MCF 10A (cell line): ENCODE data around the gene CRIP1. TPM values are rescaled to one million over a fixed set of nuclear protein-coding genes. Genes with fewer than 3 reads are reported as not detected.

Experiments
- BruUV-seq: library from RNA; stranded (reverse); fragments of 400-500 nt; replicated peaks from 2 replicates; lab custom pipeline; 2021; lab: Mats Ljungman, UMichigan
- CTCF ChIA-PET: fragments of 300-600 bp; sonication (Branson Sonifier 250); formaldehyde crosslinking; extraction: SDS; loops from one replicate; lab custom pipeline; 2021; ENCODE audit warnings: antibody characterized with exemption, inconsistent platforms; lab: Yijun Ruan, JAX
- POLR2A ChIA-PET: fragments of 300-600, 350-650 bp; sonication (Branson Sonifier 250); formaldehyde crosslinking; extraction: SDS; loops from one replicate; lab custom pipeline; 2020; ENCODE audit warnings: antibody characterized with exemption, inconsistent platforms; lab: Yijun Ruan, JAX
- DNase-seq: peaks from one replicate; pipeline ENCODE4 v3.0.0-alpha.2; 2018; ENCODE audit not compliant: unreplicated experiment
- H3K27ac Mint-ChIP-seq: one replicate; pipeline ENCODE4 v1.8.0; 2022; ENCODE audit warnings: mild to moderate bottlenecking, low read depth, mixed read lengths; ENCODE audit not compliant: unreplicated experiment
- H3K27me3 Mint-ChIP-seq: one replicate; pipeline ENCODE4 v1.8.0; 2022; ENCODE audit warnings: mixed read lengths; ENCODE audit not compliant: insufficient read depth, unreplicated experiment
- H3K36me3 Mint-ChIP-seq: one replicate; pipeline ENCODE4 v1.8.0; 2022; ENCODE audit warnings: mild to moderate bottlenecking, moderate library complexity, mixed read lengths; ENCODE audit not compliant: insufficient read depth, unreplicated experiment
- H3K4me1 Mint-ChIP-seq: one replicate; pipeline ENCODE4 v1.8.0; 2022; ENCODE audit warnings: mixed read lengths; ENCODE audit not compliant: insufficient read depth, unreplicated experiment
- H3K4me3 Mint-ChIP-seq: one replicate; pipeline ENCODE4 v1.8.0; 2022; ENCODE audit warnings: mild to moderate bottlenecking, moderate library complexity, mixed read lengths; ENCODE audit not compliant: unreplicated experiment
- H3K9me3 Mint-ChIP-seq: one replicate; pipeline ENCODE4 v1.8.0; 2022; ENCODE audit warnings: mixed read lengths; ENCODE audit not compliant: unreplicated experiment
- intact Hi-C: fragments of 100-400 bp; cut with micrococcal nuclease; formaldehyde crosslinking; loops from 2 replicates; pipeline ENCODE4 v1.14.1; 2022
- total RNA-seq: library from RNA; stranded (reverse); gene quantifications from 2 replicates; pipeline ENCODE4 v1.2.3, GENCODE V29; 2022
- TF ChIP-seq, protein P1 (sequence below): fragments of 200-600 bp; IDR thresholded peaks from one replicate; pipeline ENCODE4 v1.8.0; 2022; ENCODE audit warnings: antibody characterized with exemption, mild to moderate bottlenecking; ENCODE audit not compliant: unreplicated experiment

CRIP1 gene
- total RNA-seq, 1 experiment from 2014 or later = not detected

DNA sequence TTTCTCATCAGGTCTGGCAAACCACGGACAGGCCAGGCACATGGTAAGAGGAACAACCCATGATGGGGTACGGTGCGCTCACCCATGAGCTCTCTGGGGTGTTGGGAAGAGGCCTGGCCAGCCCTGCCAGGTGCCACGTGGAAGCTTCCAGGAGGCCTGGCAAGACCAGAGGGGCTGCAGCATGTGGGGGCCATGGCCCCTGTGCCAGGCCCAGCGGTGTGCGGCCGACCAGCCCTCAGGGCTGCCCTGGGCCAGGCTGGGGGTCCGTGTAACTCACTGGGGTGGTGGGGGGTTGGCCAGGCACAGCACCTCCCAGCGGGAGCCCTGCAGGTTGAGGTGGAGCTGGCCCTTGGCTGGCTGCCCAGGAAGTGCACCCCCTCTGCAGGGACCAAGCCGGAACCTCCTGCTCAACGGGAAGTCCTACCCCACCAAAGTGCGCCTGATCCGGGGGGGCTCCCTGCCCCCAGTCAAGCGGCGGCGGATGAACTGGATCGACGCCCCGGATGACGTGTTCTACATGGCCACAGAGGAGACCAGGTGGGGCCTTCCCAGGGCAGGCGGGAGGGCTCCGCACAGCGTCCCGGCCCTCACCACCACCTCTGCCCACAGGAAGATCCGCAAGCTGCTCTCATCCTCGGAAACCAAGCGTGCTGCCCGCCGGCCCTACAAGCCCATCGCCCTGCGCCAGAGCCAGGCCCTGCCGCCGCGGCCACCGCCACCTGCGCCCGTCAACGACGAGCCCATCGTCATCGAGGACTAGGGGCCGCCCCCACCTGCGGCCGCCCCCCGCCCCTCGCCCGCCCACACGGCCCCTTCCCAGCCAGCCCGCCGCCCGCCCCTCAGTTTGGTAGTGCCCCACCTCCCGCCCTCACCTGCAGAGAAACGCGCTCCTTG lies 17.0 kb upstream of the CRIP1 start:
- no peak overlapping the region for H3K27ac Mint-ChIP-seq
- ChIA-PET POLR2A (interaction anchor here (1.2 kb wide), 1 partner anchor 20 kb away, joined by 3 read pairs; no protein-coding TSS in a partner anchor), CTCF (interaction anchor here (0.6 to 1.4 kb wide), 2 partner anchors 20 to 571 kb away, joined by 3 to 5 read pairs; no protein-coding TSS in a partner anchor)
- intact Hi-C loops = no loop called here
- no peaks in the 10 kb centered on the region for H3K27me3 Mint-ChIP-seq
- no TSS peak for BruUV-seq
- no peaks in the 10 kb centered on the region for H3K9me3 Mint-ChIP-seq
- H3K36me3 Mint-ChIP-seq = peaks cover 14% of the 10 kb centered on the region
- TF ChIP-seq, protein P1, sequence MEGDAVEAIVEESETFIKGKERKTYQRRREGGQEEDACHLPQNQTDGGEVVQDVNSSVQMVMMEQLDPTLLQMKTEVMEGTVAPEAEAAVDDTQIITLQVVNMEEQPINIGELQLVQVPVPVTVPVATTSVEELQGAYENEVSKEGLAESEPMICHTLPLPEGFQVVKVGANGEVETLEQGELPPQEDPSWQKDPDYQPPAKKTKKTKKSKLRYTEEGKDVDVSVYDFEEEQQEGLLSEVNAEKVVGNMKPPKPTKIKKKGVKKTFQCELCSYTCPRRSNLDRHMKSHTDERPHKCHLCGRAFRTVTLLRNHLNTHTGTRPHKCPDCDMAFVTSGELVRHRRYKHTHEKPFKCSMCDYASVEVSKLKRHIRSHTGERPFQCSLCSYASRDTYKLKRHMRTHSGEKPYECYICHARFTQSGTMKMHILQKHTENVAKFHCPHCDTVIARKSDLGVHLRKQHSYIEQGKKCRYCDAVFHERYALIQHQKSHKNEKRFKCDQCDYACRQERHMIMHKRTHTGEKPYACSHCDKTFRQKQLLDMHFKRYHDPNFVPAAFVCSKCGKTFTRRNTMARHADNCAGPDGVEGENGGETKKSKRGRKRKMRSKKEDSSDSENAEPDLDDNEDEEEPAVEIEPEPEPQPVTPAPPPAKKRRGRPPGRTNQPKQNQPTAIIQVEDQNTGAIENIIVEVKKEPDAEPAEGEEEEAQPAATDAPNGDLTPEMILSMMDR = no peak
- no peak overlapping the region for H3K4me3 Mint-ChIP-seq
- peaks cover 5% of the 10 kb centered on the region for H3K4me1 Mint-ChIP-seq
- DNase-seq = no peak

DNA sequence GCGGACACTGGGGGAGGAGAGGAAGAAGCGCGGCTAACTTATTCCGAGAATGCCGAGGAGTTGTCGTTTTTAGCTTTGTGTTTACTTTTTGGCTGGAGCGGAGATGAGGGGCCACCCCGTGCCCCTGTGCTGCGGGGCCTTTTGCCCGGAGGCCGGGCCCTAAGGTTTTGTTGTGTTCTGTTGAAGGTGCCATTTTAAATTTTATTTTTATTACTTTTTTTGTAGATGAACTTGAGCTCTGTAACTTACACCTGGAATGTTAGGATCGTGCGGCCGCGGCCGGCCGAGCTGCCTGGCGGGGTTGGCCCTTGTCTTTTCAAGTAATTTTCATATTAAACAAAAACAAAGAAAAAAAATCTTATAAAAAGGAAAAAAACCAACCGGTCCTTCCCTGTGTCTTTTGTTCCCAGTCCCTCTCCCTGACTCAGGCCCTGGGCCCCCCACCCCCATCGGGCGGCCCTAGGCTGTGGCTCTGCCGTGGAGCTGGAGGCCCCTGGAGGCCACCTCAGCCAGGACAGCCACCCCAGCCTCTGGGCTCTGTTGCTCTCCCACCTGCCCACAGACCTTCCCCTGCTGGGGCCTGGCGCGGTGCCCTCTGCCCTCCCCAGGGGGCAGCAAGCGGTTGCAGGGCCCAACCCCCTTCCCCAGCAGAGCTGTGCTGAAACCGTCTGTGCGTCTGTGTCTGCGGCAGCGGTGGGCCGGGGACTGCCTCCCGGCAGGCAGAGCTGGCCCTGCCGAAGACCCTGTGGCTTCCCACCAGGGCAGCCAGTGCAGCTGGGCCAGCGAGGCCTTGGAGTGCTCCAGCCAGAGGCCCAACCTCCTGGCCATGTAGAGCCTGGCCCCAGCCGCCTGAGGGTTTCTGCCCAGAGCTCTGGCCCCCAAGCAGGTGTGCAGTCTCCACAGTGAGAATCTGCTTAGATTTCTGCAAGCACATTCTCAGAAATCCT lies 16.1 kb upstream of the CRIP1 start:
- no peak overlapping the region for H3K27ac Mint-ChIP-seq
- ChIA-PET POLR2A (interaction anchor here (0.7 to 1.2 kb wide), 2 partner anchors 19 to 296 kb away, joined by 3 read pairs; no protein-coding TSS in a partner anchor), CTCF (interaction anchor here (0.5 to 1.5 kb wide), 4 partner anchors 10 to 572 kb away, joined by 3 to 5 read pairs (median 4); no protein-coding TSS in a partner anchor)
- intact Hi-C loops = no loop called here
- H3K4me1 Mint-ChIP-seq = peaks cover 5% of the 10 kb centered on the region
- DNase-seq = no peak
- TF ChIP-seq, protein P1 = no peak
- no peaks in the 10 kb centered on the region for H3K9me3 Mint-ChIP-seq
- BruUV-seq = no TSS peak
- peaks cover 14% of the 10 kb centered on the region for H3K36me3 Mint-ChIP-seq
- H3K27me3 Mint-ChIP-seq = no peaks in the 10 kb centered on the region
- H3K4me3 Mint-ChIP-seq = no peak overlapping the region

DNA sequence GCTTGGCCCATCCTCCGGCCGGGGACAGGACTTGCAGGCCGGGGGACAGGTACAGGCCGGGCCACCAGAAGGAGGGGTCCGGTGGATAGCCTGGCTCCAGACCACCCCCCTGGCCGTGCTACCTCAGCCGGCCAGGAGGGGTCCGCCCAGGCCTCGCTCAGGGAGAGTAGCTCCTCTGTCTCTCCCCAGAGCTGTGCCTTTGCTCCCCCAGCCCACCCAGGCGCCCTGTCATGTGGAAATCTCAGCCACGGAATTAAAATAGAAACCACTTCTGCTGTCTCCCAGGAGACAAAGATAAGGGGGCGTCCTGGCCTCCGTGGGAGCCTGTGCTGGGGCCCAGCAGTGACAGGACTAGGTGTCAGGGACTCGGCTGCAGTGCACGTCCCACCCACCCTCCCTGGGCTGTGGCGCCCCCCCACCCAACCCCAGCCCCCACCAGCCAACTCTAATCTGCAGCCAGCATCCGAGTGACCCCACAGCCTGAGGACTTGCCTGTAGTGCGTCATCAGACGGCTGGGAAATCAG lies 15.3 kb upstream of the CRIP1 start:
- CTCF ChIA-PET = interaction anchor here (1.0 to 2.7 kb wide), 3 partner anchors 9 to 43 kb away, joined by 3 to 16 read pairs (median 4); no protein-coding TSS in a partner anchor
- H3K4me3 Mint-ChIP-seq = no peak overlapping the region
- H3K4me1 Mint-ChIP-seq = peaks cover 5% of the 10 kb centered on the region
- peaks cover 14% of the 10 kb centered on the region for H3K36me3 Mint-ChIP-seq
- no peak overlapping the region for H3K27ac Mint-ChIP-seq
- POLR2A ChIA-PET = interaction anchor here (0.6 to 2.7 kb wide), 5 partner anchors 9 to 297 kb away, joined by 3 to 12 read pairs (median 3); no protein-coding TSS in a partner anchor
- intact Hi-C loops = no loop called here
- BruUV-seq = no TSS peak
- TF ChIP-seq, protein P1 = no peak
- no peak for DNase-seq
- no peaks in the 10 kb centered on the region for H3K9me3 Mint-ChIP-seq
- H3K27me3 Mint-ChIP-seq = no peaks in the 10 kb centered on the region
